Calu3 (cell line): ENCODE data around the gene SLC16A3. TPM values are rescaled to one million over a fixed set of nuclear protein-coding genes. Genes with fewer than 3 reads are reported as not detected.

Source experiments
- BruUV-seq: library from RNA; stranded (reverse); fragments of 400-500 nt; replicated peaks from 2 replicates; lab custom pipeline; 2021; lab: Mats Ljungman, UMichigan
- CTCF ChIA-PET: fragments of 300-600 bp; sonication (Branson Sonifier 250); formaldehyde crosslinking; loops from one replicate; lab custom pipeline; 2022; ENCODE audit warnings: antibody characterized with exemption; lab: Charles Lee
- DNase-seq: peaks from one replicate; pipeline ENCODE4 v3.0.0; 2022
- H3K27ac Mint-ChIP-seq: one replicate; pipeline ENCODE4 v1.8.0; 2022; ENCODE audit warnings: mixed read lengths; ENCODE audit not compliant: unreplicated experiment
- H3K27me3 Mint-ChIP-seq: one replicate; pipeline ENCODE4 v1.8.0; 2022; ENCODE audit warnings: mixed read lengths; ENCODE audit not compliant: unreplicated experiment
- H3K36me3 Mint-ChIP-seq: one replicate; pipeline ENCODE4 v1.8.0; 2022; ENCODE audit warnings: mild to moderate bottlenecking, moderate library complexity, mixed read lengths; ENCODE audit not compliant: insufficient read depth, unreplicated experiment
- H3K4me1 Mint-ChIP-seq: one replicate; pipeline ENCODE4 v1.8.0; 2022; ENCODE audit warnings: mild to moderate bottlenecking, low read depth, mixed read lengths; ENCODE audit not compliant: unreplicated experiment
- H3K4me3 Mint-ChIP-seq: one replicate; pipeline ENCODE4 v1.8.0; 2022; ENCODE audit warnings: mild to moderate bottlenecking, low read depth, moderate library complexity, mixed read lengths; ENCODE audit not compliant: unreplicated experiment
- H3K9me3 Mint-ChIP-seq: one replicate; pipeline ENCODE4 v1.8.0; 2022; ENCODE audit warnings: low read depth, mixed read lengths; ENCODE audit not compliant: unreplicated experiment
- intact Hi-C: fragments of 100-400 bp; cut with micrococcal nuclease; formaldehyde crosslinking; loops from one replicate; pipeline ENCODE4 v1.10.0; 2022; ENCODE audit not compliant: unreplicated experiment
- total RNA-seq: library from RNA; stranded (reverse); gene quantifications from 2 replicates; pipeline ENCODE4 v1.2.3, GENCODE V29; 2022
- TF ChIP-seq, protein P1 (sequence below): fragments of 200-600 bp; IDR thresholded peaks from one replicate; pipeline ENCODE4 v1.8.0; 2022; ENCODE audit warnings: antibody characterized with exemption; ENCODE audit not compliant: unreplicated experiment

Gene SLC16A3
- total RNA-seq, 1 experiment from 2014 or later, result 47.2 TPM

DNA sequence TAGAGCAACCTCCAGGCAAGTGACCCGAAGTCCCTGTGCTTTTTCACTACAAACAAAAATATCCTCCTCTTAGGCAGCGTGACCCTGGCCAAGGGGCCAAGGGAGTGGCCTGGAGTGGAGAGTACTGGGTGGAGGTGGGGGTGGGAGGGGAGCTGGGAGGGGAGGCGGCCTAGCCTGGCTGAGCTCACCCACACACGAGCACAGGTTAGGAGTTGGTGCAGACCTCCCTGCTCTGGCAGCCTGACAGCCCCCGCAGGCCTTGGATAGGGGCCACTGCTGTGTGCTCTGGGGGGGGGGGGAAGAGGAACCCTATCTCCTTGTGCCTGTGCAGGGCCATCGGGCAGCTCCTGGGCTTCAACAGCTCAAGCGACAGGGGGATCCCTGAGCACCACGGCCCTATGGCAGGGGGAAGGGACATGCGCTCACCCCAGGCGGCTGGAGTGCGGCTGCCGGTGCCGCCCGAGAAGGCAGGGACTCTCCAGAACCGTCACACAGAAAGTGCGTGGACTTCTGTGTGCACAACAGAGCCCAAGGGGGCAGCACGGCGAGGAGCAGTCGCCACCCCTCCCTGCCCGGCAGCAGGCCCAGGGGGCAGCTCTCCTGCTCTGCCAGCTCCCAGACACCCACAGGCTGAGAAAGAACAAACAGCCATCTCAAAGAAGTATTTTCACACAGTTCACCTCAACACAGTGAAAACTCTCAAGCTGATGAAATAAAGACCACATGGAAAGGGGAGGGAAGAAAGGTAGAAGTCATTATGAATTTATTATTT lies 13.3 kb downstream of the SLC16A3 start:
- no peak for DNase-seq
- no peaks in the 10 kb centered on the region for H3K9me3 Mint-ChIP-seq

GRCh38 chr17:82242698-82242976 lies 13.8 kb downstream of the SLC16A3 start:
- H3K4me1 Mint-ChIP-seq, result peaks cover 33% of the 10 kb centered on the region
- no peak overlapping the region for H3K27ac Mint-ChIP-seq
- intact Hi-C loops, result loop anchor here (10.0 kb wide), 2 partner anchors 52 to 82 kb away; no protein-coding TSS in a partner anchor
- no peak for DNase-seq
- TF ChIP-seq, protein P1, sequence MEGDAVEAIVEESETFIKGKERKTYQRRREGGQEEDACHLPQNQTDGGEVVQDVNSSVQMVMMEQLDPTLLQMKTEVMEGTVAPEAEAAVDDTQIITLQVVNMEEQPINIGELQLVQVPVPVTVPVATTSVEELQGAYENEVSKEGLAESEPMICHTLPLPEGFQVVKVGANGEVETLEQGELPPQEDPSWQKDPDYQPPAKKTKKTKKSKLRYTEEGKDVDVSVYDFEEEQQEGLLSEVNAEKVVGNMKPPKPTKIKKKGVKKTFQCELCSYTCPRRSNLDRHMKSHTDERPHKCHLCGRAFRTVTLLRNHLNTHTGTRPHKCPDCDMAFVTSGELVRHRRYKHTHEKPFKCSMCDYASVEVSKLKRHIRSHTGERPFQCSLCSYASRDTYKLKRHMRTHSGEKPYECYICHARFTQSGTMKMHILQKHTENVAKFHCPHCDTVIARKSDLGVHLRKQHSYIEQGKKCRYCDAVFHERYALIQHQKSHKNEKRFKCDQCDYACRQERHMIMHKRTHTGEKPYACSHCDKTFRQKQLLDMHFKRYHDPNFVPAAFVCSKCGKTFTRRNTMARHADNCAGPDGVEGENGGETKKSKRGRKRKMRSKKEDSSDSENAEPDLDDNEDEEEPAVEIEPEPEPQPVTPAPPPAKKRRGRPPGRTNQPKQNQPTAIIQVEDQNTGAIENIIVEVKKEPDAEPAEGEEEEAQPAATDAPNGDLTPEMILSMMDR, result no peak
- no peaks in the 10 kb centered on the region for H3K9me3 Mint-ChIP-seq
- CTCF ChIA-PET, result interaction anchor here (0.6 to 1.0 kb wide), 2 partner anchors 97 to 159 kb away, joined by 3 to 6 read pairs; no protein-coding TSS in a partner anchor
- no TSS peak for BruUV-seq
- H3K27me3 Mint-ChIP-seq, result no peaks in the 10 kb centered on the region
- no peak overlapping the region for H3K4me3 Mint-ChIP-seq
- peaks cover 96% of the 10 kb centered on the region for H3K36me3 Mint-ChIP-seq

More for the DNA sequence above, 13.3 kb downstream of the SLC16A3 start:
- Mint-ChIP-seq H3K4me3 (no peak overlapping the region), H3K27me3 (no peaks in the 10 kb centered on the region), H3K27ac (peak overlapping the region; percentile 58), H3K36me3 (peaks cover 90% of the 10 kb centered on the region), H3K4me1 (peaks cover 33% of the 10 kb centered on the region)
- CTCF ChIA-PET, result interaction anchor here (0.7 to 1.0 kb wide), 2 partner anchors 54 to 97 kb away, joined by 3 to 7 read pairs; no protein-coding TSS in a partner anchor
- no TSS peak for BruUV-seq
- TF ChIP-seq, protein P1, result no peak
- intact Hi-C loops, result loop anchor here (10.0 kb wide), 2 partner anchors 53 to 83 kb away; no protein-coding TSS in a partner anchor

DNA sequence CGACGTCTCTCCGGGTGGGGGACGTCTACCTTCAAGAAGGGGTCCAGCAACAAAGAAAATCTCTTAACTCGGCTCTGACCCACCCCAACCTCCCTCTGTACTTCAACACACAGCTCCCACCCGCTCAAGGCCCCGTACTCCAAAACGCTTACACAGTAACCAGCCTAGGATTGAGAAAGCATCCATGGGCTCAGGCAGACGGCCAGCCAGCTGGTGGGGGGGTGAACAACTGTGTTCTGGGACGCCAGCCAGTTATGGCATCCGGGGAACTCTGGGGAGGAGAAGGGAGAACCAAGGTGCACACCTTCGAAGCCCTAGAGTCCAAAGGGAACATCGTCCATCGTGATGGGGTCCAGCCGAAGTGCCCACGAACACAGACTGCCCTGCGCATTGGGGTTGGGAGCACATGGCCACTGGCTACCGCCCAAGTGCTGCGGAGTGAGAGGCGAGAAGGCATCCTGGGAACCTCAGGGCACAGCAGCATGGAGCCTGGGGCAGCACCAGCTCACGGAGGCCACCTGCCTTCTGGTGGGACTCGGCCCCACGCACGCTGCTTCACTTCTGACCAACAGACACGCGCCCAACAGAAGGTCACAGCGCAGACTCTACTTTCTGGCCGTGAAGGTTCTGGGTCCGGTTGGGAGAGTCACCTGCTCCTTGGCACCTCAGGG lies 14.3 kb downstream of the SLC16A3 start:
- intact Hi-C loops, result loop anchor here (10.0 kb wide), 2 partner anchors 52 to 82 kb away; no protein-coding TSS in a partner anchor
- H3K36me3 Mint-ChIP-seq, result peaks cover 98% of the 10 kb centered on the region
- no peak overlapping the region for H3K4me3 Mint-ChIP-seq
- no peak overlapping the region for H3K27ac Mint-ChIP-seq
- H3K4me1 Mint-ChIP-seq, result peaks cover 37% of the 10 kb centered on the region
- TF ChIP-seq, protein P1, result no peak
- DNase-seq, result no peak
- H3K27me3 Mint-ChIP-seq, result no peaks in the 10 kb centered on the region
- no TSS peak for BruUV-seq
- CTCF ChIA-PET, result interaction anchor here (0.6 kb wide), 2 partner anchors 159 to 178 kb away, joined by 3 to 6 read pairs; partner anchors contain the start of gene DUS1L
- H3K9me3 Mint-ChIP-seq, result no peaks in the 10 kb centered on the region

GRCh38 chr17:82243648-82244412 lies 15.0 kb downstream of the SLC16A3 start:
- H3K9me3 Mint-ChIP-seq, result no peaks in the 10 kb centered on the region
- no peak overlapping the region for H3K4me3 Mint-ChIP-seq
- intact Hi-C loops, result loop anchor here (10.0 kb wide), 2 partner anchors 51 to 81 kb away; no protein-coding TSS in a partner anchor
- BruUV-seq, result TSS peak; percentile 20
- DNase-seq, result no peak
- no peaks in the 10 kb centered on the region for H3K27me3 Mint-ChIP-seq
- peaks cover 45% of the 10 kb centered on the region for H3K4me1 Mint-ChIP-seq
- peak overlapping the region; percentile 82 for H3K27ac Mint-ChIP-seq
- TF ChIP-seq, protein P1, result no peak
- CTCF ChIA-PET, result interaction anchor here (0.6 kb wide), 1 partner anchor 178 kb away, joined by 3 read pairs; the partner anchor contains the start of gene DUS1L
- peaks cover 98% of the 10 kb centered on the region for H3K36me3 Mint-ChIP-seq
